ENCODE data around the gene SYVN1.

- TF ChIP-seq FOXM1 (IDR thresholded peaks at IDR 0.05; ENCODE audit: borderline replicate concordance), result no peak
- TF ChIP-seq FOXK2 (IDR thresholded peaks at IDR 0.05), result no peak
- no peak for TF ChIP-seq NFRKB (IDR thresholded peaks at IDR 0.05)
These were observed 35.8 kb upstream of the SYVN1 start, which contains the start of gene SPDYC for GRCh38 chr11:65170058-65170534.
